HepG2 (cell line): ENCODE data around the gene NPNT. TPM values are rescaled to one million over a fixed set of nuclear protein-coding genes. Genes with fewer than 3 reads are reported as not detected.

Experiments
- ATAC-seq: fragments of 200-7000 bp; cut with Tn5 transposase; 3 replicates; pipeline ENCODE4 v1.9.1; 2020; ENCODE audit warnings: mild to moderate bottlenecking, moderate library complexity
- BruUV-seq: library from RNA; stranded (reverse); fragments of 400-500 nt; replicated peaks from 2 replicates; lab custom pipeline; 2021; lab: Mats Ljungman, UMichigan
- CTCF ChIA-PET: fragments of 300-600 bp; formaldehyde crosslinking; extraction: SDS; loops from one replicate; lab custom pipeline; 2021; ENCODE audit warnings: low total read pairs, inconsistent platforms, low intra/inter-chr PET ratio; lab: Yijun Ruan, JAX
- POLR2A ChIA-PET: fragments of 350-600 bp; sonication (Branson Sonifier 250); formaldehyde crosslinking; loops from one replicate; lab custom pipeline; 2020; ENCODE audit warnings: antibody characterized with exemption, inconsistent platforms; lab: Yijun Ruan, JAX
- DNase-seq: peaks from one replicate; pipeline ENCODE4 v3.0.0-alpha.2; 2015; ENCODE audit warnings: low spot score
- FAIRE-seq: peaks from 3 replicates; lab custom pipeline; 2011; peaks lifted over from hg19 to GRCh38; lab: Jason Lieb, UNC
- H2AFZ ChIP-seq: one replicate; pipeline ENCODE4 v1.6.1; 2011; ENCODE audit warnings: low read length, inconsistent platforms
- H3K27ac ChIP-seq: fragments of 300-600 bp; 3 replicates; pipeline ENCODE4 v1.8.0; 2011; ENCODE audit warnings: mixed run types, mild to moderate bottlenecking, mixed read lengths, low read length, inconsistent platforms; ENCODE audit not compliant: insufficient read depth; ENCODE audit errors: extremely low read length
- H3K27me3 ChIP-seq, 2 experiments: fragments of 200-600 bp in 1 of 2; 2 replicates in 1 of 2; 3 replicates in 1 of 2; pipeline versions ENCODE4 v1.6.0 to v1.8.0; 2011; ENCODE audit warnings: low read length in 2 of 2, mild to moderate bottlenecking in 2 of 2, moderate library complexity in 2 of 2, inconsistent platforms in 1 of 2; ENCODE audit not compliant: insufficient read depth in 2 of 2, control insufficient read depth in 1 of 2
- H3K36me3 ChIP-seq, 2 experiments: fragments of 200-600 bp in 1 of 2; replicated peaks in 1 of 2; 2 replicates in 1 of 2; 3 replicates in 1 of 2; pipeline versions ENCODE4 v1.5.1 to v1.8.0; 2011; ENCODE audit warnings: low read length in 2 of 2, inconsistent platforms in 1 of 2; ENCODE audit not compliant: insufficient read depth in 2 of 2, control insufficient read depth in 1 of 2
- H3K4me1 ChIP-seq: 2 replicates; pipeline ENCODE4 v1.5.1; 2012; ENCODE audit warnings: low read length, inconsistent platforms; ENCODE audit not compliant: insufficient read depth
- H3K4me2 ChIP-seq: 2 replicates; pipeline ENCODE4 v1.6.0; 2011; ENCODE audit warnings: low read depth, low read length, inconsistent platforms
- H3K4me3 ChIP-seq, 3 experiments: fragments of 200-600 bp in 1 of 3; sonication (generic), shearing (Covaris generic) in 1 of 3; replicated peaks in 1 of 3; 2 replicates each; pipeline ENCODE4 v1.5.1; 2011 to 2016; ENCODE audit warnings: low read length in 3 of 3, inconsistent platforms in 2 of 3, low read depth in 2 of 3, mild to moderate bottlenecking in 2 of 3, control low read depth in 1 of 3, mixed read lengths in 1 of 3; ENCODE audit not compliant: insufficient read depth in 1 of 3
- H3K79me2 ChIP-seq: one replicate; pipeline ENCODE4 v1.6.1; 2011; ENCODE audit warnings: low read length, inconsistent platforms; ENCODE audit not compliant: insufficient read depth
- H3K9ac ChIP-seq: 2 replicates; pipeline ENCODE4 v1.6.0; 2011; ENCODE audit warnings: mild to moderate bottlenecking, low read depth, low read length, inconsistent platforms; ENCODE audit not compliant: insufficient read depth
- H3K9me3 ChIP-seq: 2 replicates; pipeline ENCODE4 v1.5.1; 2012; ENCODE audit warnings: mild to moderate bottlenecking, low read length
- H4K20me1 ChIP-seq: 2 replicates; pipeline ENCODE4 v1.6.0; 2011; ENCODE audit warnings: inconsistent platforms, mild to moderate bottlenecking, low read length, moderate library complexity; ENCODE audit not compliant: insufficient read depth
- BHLHE40 ChIP-seq: IDR thresholded peaks from 2 replicates; pipeline ENCODE4 v1.6.1; 2011; ENCODE audit warnings: low read length, improper control_type of control experiment
- CBX2 ChIP-seq, 2 experiments: fragments of 200-600 bp in 1 of 2; sonication (generic); formaldehyde crosslinking in 1 of 2; IDR thresholded peaks; 2 replicates each; pipeline versions ENCODE4 v1.7.0 to v1.8.1; 2018 to 2022; ENCODE audit warnings: low read depth in 2 of 2, low read length in 1 of 2, mild to moderate bottlenecking in 1 of 2, missing genetic modification reagents in 1 of 2
- GPBP1L1 ChIP-seq: sonication (generic); formaldehyde crosslinking; IDR thresholded peaks from 2 replicates; pipeline ENCODE4 v1.5.0; 2020; ENCODE audit warnings: mild to moderate bottlenecking, missing genetic modification reagents
- HNRNPL ChIP-seq: fragments of 200-400 bp; formaldehyde crosslinking; IDR thresholded peaks from 2 replicates; pipeline ENCODE4 v1.6.1; 2017; ENCODE audit warnings: mild to moderate bottlenecking, low read depth, low read length
- ISL2 ChIP-seq: sonication (generic); formaldehyde crosslinking; IDR thresholded peaks from 2 replicates; pipeline ENCODE4 v1.5.0; 2020; ENCODE audit warnings: missing genetic modification reagents
- NCOA5 ChIP-seq: sonication (generic); formaldehyde crosslinking; IDR thresholded peaks from 2 replicates; pipeline ENCODE4 v1.4.0; 2020; ENCODE audit warnings: missing genetic modification reagents
- PHB2 ChIP-seq: fragments of 450-650 bp; IDR thresholded peaks from 2 replicates; pipeline ENCODE4 v1.6.1; 2018; ENCODE audit not compliant: partially characterized antibody
- PRPF4 ChIP-seq: fragments of 200-400 bp; formaldehyde crosslinking; IDR thresholded peaks from 2 replicates; pipeline ENCODE4 v1.6.1; 2016; ENCODE audit warnings: low read length, low read depth; ENCODE audit not compliant: poor library complexity, severe bottlenecking
- RBAK ChIP-seq: sonication (generic); formaldehyde crosslinking; IDR thresholded peaks from 2 replicates; pipeline ENCODE4 v1.5.1; 2020; ENCODE audit warnings: mild to moderate bottlenecking, missing genetic modification reagents
- SALL1 ChIP-seq: sonication (generic); formaldehyde crosslinking; IDR thresholded peaks from 2 replicates; pipeline ENCODE4 v1.8.0; 2022; ENCODE audit warnings: mild to moderate bottlenecking, missing genetic modification reagents
- SALL2 ChIP-seq: sonication (generic); formaldehyde crosslinking; IDR thresholded peaks from 2 replicates; pipeline ENCODE4 v1.8.1; 2023; ENCODE audit warnings: mild to moderate bottlenecking, missing genetic modification reagents, inconsistent platforms
- ZFP1 ChIP-seq: IDR thresholded peaks from 2 replicates; pipeline ENCODE4 v1.6.1; 2016
- ZNF383 ChIP-seq: sonication (generic); formaldehyde crosslinking; IDR thresholded peaks from 2 replicates; pipeline ENCODE4 v1.4.0; 2020; ENCODE audit warnings: missing genetic modification reagents, mild to moderate bottlenecking, borderline replicate concordance
- ZNF572 ChIP-seq: sonication (generic); formaldehyde crosslinking; IDR thresholded peaks from 2 replicates; pipeline ENCODE4 v1.5.1; 2020; ENCODE audit warnings: mild to moderate bottlenecking, missing genetic modification reagents
- WGBS: methylation state at CpG from one replicate; pipeline ENCODE4 v1.1.6; 2017; ENCODE audit warnings: low lambda C conversion rate; 5-methylcytosine and 5-hydroxymethylcytosine counted together
- in situ Hi-C: cut with HindIII; loops from 2 replicates; pipeline ENCODE4 v1.10.0; 2017; ENCODE audit warnings: low pct_unique_long_range_greater_than_20kb; ENCODE audit not compliant: extremely low pct_ligation_motif_present
- intact Hi-C: fragments of 100-400 bp; cut with micrococcal nuclease; formaldehyde crosslinking; loops from one replicate; pipeline ENCODE4 v1.10.0; 2022; ENCODE audit not compliant: unreplicated experiment
- polyA plus RNA-seq, 8 experiments: library from polyadenylated mRNA; depleted of rRNA in 3 of 8; stranded (reverse) in 7 of 8; unstranded in 1 of 8; fragments of >200 nt; fragmentation: Illumina TruSeq in 4 of 8; extraction: Trizol in 4 of 8; gene quantifications; 2 replicates each; pipeline versions ENCODE4 v1.2.1 to v1.2.3, GENCODE V29; 2011 to 2016; ENCODE audit warnings: low read depth in 4 of 8, missing spikeins in 1 of 8, mixed read lengths in 1 of 8; ENCODE audit not compliant: insufficient read depth in 1 of 8
- total RNA-seq, 5 experiments: library from RNA; depleted of rRNA; stranded (reverse); fragments of >200 nt; fragmentation: Illumina TruSeq; extraction: Trizol; gene quantifications; 2 replicates each; pipeline ENCODE4 v1.2.3, GENCODE V29; 2016; ENCODE audit warnings: low read depth in 1 of 5
- TF ChIP-seq, protein P1 (sequence below): sonication (generic); formaldehyde crosslinking; IDR thresholded peaks from 2 replicates; pipeline ENCODE4 v1.5.1; 2020; ENCODE audit warnings: mild to moderate bottlenecking, moderate library complexity, missing genetic modification reagents
- TF ChIP-seq, protein P2 (sequence below): sonication (generic); formaldehyde crosslinking; IDR thresholded peaks from 2 replicates; pipeline ENCODE4 v1.9.0; 2021; ENCODE audit warnings: missing genetic modification reagents, borderline replicate concordance

Gene NPNT
- total and polyA plus RNA-seq, 2 of the 13 experiments (the other 11 are each of a cell fraction or from before 2014, with no cell fraction given) = 1.1 to 19.1 TPM

- TF ChIP-seq PRPF4 (no peak), SALL1 (0 out of 2 replicates have a peak, but pooled peaks have one; percentile 17), BHLHE40 (no peak)
- TF ChIP-seq, protein P1, sequence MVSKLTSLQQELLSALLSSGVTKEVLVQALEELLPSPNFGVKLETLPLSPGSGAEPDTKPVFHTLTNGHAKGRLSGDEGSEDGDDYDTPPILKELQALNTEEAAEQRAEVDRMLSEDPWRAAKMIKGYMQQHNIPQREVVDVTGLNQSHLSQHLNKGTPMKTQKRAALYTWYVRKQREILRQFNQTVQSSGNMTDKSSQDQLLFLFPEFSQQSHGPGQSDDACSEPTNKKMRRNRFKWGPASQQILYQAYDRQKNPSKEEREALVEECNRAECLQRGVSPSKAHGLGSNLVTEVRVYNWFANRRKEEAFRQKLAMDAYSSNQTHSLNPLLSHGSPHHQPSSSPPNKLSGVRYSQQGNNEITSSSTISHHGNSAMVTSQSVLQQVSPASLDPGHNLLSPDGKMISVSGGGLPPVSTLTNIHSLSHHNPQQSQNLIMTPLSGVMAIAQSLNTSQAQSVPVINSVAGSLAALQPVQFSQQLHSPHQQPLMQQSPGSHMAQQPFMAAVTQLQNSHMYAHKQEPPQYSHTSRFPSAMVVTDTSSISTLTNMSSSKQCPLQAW (CRISPR knock-in tag) = no peak
Observed at GRCh38 chr4:105896461-105896942, 1.2 kb downstream of the NPNT start (continued).

DNA sequence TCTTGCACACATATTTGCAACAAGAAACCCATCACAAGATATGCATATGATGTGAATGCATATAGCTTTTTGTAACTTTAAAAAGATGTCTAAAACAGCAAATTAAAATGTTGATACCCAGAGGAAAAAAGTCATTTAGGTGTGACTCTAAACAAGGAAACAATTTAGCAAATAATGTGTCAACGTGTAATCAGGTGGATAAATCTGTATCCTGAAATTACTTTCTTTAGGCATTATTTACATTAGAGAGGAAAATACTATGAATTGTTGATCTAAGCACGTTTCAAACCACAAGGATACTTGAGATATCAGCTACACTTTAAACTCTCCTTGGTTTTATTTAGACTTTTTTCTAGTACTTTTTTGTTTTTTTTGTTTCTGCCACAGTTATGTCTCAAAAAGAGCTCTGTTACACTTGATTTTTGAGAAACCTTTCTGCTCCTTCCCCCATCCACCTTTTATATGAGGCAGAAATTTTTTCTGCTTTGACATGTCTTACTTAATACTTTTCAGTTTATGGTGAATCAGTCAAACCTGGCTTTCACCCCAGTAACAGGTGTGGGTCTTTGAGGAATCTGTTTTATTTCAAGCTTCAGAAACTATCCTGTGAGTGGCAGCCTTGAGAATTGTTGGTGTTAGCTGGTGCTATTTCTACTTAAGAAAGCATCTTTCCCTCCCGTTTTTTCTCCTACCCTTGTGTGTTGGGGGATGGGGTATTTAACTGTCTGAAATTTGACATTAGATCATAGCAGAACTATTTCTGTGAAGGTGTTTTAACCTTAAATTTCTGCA, 1.9 kb downstream of the NPNT start:
- no peaks in the 10 kb centered on the region for H3K79me2 ChIP-seq
- H3K27me3 ChIP-seq = peaks cover 0 to 29% of the 10 kb centered on the region in 2 experiments; a peak in 2 of 5 replicates
- ChIA-PET POLR2A (no interaction called here), CTCF (no interaction called here)
- H4K20me1 ChIP-seq = no peaks in the 10 kb centered on the region; the same call in 1 of the 2 replicates
- intact Hi-C loops (loop anchor here (5.0 to 10.0 kb wide), 3 partner anchors 192 to 308 kb away; partner anchors contain the start of genes GSTCD and INTS12), in situ Hi-C loops (no loop called here)
- H2AFZ ChIP-seq = no peak overlapping the region
- ATAC-seq = no peak
- peak; percentile 28 for FAIRE-seq
- DNase-seq = no peak
- H3K9ac ChIP-seq = no peak overlapping the region
- peak overlapping the region; percentile 86; the same call in 1 of the 2 replicates for H3K4me2 ChIP-seq
- peaks cover 44% of the 10 kb centered on the region for H3K4me1 ChIP-seq
- no peaks in the 10 kb centered on the region for H3K36me3 ChIP-seq
- 34% methylated on average over 3 of the region's 3 CpGs for WGBS
- H3K27ac ChIP-seq = no peak overlapping the region
- BruUV-seq = no TSS peak
- no peaks in the 10 kb centered on the region for H3K9me3 ChIP-seq
- no peak overlapping the region for H3K4me3 ChIP-seq
- no peak for TF ChIP-seq NCOA5 (CRISPR knock-in tag)
- TF ChIP-seq ZFP1 (CRISPR knock-in tag) = no peak
- TF ChIP-seq HNRNPL = no peak
- no peak for TF ChIP-seq ISL2 (CRISPR knock-in tag)
- TF ChIP-seq RBAK = no peak
- no peak for TF ChIP-seq ZNF383
- no peak for TF ChIP-seq ZNF572
- no peak for TF ChIP-seq GPBP1L1 (CRISPR knock-in tag)
- TF ChIP-seq CBX2 (IDR thresholded peaks at IDR 0.05; ENCODE audit: low read depth, low read length) = no peak
- TF ChIP-seq CBX2 (CRISPR knock-in tag; IDR thresholded peaks at IDR 0.05; ENCODE audit: low read depth) = no peak
- TF ChIP-seq SALL2 (CRISPR knock-in tag) = no peak
- no peak for TF ChIP-seq SALL1
- TF ChIP-seq, protein P2, sequence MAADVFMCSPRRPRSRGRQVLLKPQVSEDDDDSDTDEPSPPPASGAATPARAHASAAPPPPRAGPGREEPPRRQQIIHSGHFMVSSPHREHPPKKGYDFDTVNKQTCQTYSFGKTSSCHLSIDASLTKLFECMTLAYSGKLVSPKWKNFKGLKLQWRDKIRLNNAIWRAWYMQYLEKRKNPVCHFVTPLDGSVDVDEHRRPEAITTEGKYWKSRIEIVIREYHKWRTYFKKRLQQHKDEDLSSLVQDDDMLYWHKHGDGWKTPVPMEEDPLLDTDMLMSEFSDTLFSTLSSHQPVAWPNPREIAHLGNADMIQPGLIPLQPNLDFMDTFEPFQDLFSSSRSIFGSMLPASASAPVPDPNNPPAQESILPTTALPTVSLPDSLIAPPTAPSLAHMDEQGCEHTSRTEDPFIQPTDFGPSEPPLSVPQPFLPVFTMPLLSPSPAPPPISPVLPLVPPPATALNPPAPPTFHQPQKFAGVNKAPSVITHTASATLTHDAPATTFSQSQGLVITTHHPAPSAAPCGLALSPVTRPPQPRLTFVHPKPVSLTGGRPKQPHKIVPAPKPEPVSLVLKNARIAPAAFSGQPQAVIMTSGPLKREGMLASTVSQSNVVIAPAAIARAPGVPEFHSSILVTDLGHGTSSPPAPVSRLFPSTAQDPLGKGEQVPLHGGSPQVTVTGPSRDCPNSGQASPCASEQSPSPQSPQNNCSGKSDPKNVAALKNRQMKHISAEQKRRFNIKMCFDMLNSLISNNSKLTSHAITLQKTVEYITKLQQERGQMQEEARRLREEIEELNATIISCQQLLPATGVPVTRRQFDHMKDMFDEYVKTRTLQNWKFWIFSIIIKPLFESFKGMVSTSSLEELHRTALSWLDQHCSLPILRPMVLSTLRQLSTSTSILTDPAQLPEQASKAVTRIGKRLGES (CRISPR knock-in tag) = no peak
- no peak for TF ChIP-seq PHB2
